GM19452 (cell line): ENCODE data around the gene PRDM15.
"Not testable (repeated sequence)": the region's sequence is repeated elsewhere in the genome, so short reads cannot be mapped to it uniquely, and the experiment has no call there.

Source experiments
- ATAC-seq: cut with Tn5 transposase; IDR thresholded peaks from one replicate; pipeline ENCODE4 v1.9.1; 2021; ENCODE audit not compliant: unreplicated experiment

PRDM15 gene

DNA sequence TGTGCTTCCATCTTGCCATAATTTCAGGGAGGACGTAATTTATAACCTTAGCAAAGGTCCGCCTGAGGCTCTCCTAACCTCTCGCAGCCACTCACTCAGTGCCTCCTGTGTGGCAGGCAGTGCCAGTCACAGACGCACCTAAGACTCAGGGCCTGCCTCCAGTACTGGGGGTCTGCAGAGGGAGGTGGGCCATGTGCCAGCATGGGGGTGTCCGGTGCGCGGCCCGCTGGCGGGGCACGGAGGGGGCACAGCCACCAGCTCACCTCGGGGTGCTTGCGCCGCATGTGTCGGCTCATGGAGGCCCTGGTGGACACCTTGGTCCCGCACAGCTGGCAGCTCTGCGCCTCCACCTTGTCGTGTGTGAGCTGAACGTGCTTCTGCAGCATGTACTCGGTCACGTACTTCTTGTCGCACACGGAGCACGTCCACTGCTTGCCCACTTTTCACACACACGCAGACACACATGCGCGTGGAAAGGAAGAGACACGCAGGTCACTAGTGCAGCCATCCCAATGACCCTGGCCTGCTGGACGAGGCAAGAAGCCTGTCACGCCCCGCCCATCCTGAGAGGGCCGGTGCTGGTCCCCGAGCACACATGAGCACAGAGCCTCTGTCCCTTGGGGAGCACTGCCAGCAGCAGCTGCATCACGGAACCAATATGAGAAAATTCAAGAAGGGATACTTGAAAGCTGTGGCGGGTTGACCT is 69.1 kb downstream of the PRDM15 start:
- no peak for ATAC-seq

DNA sequence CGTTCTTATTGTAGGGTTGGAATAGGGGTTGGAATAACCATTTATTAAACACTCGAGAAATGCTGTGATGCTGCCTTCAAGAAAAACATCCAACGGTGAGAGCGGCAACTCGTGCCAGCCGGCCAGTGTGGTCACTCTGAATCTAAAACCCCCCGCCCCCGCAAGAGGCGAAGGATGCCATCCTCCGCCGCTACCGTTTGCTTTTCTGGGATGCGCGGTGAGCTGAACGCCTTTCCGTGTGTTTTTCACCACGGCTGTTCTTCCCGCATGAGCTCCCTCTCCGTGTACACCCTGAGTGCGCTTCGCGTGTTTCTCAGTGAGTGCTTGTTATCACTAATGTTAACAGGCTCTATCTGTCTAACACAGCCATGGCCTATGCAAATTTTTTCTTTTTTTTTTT is 70.3 kb downstream of the PRDM15 start:
- no peak for ATAC-seq

DNA sequence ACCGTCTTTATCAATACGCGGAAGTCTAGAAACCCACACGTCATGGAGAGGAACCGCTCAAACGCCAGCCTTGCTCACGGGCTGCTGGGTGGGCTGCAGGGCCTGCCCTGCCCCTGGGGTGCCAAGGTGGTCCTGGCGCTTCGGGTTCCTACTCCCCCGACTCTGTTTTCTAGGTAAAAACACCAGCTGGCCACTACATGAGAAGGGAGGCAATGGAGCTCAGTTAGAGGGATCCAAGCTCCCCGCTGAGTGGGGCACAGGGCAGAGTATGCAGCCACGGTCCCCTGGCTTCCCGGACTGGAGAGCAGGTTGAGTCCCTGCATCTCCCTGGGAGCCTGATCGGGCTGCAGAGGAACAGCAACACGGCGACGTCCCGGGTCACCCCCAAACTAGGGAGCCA is 71.0 kb downstream of the PRDM15 start:
- no peak for ATAC-seq

DNA sequence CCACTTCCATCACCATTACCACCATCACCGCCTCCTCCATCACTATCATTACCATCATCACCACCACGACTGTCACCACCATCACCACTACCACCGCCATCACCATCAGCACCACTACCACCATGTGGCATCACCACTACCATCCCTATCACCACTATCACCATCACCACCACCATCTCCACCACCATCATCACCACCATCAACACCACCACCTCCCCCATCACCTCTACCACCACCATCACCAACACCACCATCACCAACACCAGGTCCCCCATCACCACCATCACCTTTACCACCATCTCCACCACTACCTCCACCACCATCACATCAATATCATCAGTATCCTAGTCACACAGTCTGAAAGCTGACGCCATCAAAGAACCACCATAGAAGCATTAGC is 72.4 kb downstream of the PRDM15 start:
- no peak for ATAC-seq

DNA sequence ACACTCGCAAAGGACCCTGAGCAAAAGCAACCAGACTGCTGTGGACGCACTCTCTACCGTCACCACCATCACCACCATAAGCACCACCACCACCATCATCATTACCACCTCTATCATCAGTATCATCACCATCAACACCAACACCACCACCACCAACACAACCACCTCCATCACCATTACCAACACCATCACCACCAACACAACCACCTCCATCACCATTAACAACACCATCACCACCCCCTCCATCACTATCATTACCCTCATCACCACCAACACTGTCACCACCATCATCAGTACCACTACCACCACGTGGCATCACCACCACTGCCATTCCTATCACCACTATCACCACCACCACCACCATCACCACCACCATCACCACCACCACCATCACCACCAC is 73.5 kb downstream of the PRDM15 start:
- ATAC-seq, result no peak

DNA sequence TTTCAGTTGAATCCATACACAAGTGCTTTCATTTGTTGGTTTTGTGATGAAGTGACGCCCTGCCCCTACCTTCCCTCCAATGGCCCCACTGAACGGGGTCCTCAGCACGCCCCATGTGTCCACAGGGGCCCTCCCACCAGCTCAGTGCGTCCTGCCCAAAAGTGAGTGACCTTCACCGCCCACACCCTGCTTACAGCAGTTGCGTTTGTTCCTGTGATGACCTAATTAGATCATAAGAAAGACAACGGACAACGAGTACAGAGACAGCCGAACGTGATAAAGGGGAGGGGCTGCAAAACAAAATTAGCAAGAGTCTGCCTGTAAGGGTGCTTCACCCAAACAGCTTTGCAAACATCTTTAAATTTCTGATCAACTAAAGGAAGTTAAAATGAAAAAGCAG is 74.1 kb downstream of the PRDM15 start:
- no peak for ATAC-seq

DNA sequence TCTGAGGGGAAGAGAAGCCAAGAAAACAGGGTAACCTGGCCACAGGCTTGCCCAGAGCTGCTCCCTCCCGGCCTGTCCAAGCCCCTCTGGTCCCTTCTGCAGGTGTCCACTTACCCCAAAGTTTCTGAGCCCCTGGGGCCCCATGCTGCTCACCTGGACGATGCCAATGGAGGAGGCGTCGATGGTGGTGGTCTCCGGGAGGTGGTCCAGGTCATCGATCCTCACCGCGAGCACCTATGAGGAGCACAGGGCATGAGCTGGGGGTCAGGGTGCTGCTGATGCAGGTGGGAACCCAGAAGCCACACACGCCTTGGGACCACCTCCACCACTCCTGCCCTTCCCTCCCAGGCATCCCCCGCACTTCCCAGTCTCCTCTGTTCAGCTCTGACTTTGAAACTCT is 74.8 kb downstream of the PRDM15 start:
- no peak for ATAC-seq

DNA sequence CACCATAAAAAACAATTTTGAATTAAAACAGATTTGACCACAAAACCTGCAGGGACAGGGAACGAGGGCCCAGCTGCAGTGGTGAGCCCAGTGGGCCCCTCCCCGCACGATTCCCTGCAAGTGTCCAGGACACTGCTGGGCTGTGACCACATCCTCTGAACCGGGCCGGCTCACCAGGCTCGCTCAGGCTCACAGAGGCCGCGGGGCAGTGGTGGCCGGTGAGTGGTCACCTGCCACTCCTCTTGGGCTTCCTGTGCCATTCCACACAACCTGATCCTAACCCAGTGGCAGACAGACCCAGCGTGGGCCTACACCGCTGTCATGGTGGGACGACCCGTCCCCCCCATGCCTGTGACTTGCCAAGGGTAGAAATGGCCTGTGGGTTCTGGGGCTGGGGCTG is 75.8 kb downstream of the PRDM15 start:
- ATAC-seq, result no peak

DNA sequence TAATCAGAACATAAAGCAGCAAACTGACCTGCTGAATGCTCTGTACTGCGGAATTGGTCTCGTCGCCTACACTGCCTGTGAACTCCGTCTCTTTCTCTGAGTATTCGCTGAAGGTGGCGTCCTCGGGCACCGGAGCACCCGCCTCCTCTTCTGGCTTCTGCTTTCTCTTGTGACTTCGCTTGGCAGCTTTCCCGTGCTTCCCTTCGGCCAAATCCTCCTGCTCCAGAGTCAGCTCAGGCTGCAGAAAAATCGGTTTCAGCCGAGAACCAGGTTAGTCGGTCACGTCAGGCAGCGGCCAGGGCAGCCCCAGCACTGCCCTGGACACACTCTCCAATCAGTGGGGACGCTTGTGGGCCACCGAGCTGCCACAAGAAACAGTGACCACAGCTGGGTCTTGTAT is 76.5 kb downstream of the PRDM15 start:
- no peak for ATAC-seq

DNA sequence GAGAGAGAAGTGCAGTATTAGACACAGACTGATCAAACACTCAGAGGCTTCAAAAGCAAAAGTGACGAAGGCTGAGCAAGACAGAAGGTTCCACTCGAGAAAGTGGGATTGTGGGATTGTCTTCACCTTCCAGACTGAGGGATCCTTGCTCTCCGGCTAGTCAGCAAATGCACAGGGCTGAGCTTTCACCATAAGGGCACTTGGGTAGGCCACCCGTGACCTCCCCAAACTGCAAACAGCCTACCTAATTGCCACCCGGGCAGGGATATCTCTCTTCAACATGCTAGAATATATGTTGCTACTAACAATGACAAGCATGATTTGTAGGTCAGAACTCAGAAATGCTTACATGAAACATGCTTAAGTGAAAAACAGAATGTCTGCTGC is 77.0 kb downstream of the PRDM15 start:
- ATAC-seq, result no peak

DNA sequence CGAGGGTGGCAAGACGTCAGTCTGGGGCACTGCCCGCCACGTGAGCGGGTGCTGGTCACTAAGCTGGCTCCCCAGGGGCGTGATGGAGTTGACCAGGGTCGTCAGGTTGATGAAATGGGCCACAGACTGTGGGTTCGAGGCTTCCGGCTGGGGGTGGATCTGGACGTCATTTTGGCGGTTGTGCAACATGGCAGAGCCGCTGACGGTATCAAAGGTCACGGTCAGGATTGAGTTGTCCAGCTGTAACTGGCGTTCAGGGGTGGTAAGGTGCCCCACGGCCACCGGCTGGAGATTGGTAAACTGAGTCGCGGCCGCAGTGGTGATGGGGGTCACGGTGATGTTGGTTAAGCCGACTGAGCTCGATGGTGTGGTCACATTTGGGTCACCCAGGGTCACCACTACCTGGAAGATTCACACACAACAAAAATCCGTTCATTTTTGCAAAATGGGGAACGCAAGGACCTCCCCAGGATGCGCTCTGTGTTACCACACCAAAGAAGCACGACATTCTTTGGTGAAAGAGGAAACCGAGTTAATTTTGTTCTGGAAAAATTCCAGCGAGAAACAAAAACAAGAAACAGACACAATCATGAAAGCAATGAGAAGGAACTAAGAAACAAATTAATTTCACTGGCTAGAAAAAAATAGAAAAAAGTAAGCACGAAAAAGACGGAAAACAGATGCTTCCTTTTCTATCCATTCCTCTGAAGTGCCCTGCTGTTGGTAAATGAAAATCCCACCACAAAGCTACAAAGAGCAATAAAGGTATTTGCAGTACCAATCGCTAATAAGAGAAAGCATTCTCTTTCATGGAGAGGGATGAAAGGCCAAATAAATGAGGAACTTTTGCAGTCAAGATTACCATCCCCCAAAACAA is 77.6 kb downstream of the PRDM15 start:
- no peak for ATAC-seq

DNA sequence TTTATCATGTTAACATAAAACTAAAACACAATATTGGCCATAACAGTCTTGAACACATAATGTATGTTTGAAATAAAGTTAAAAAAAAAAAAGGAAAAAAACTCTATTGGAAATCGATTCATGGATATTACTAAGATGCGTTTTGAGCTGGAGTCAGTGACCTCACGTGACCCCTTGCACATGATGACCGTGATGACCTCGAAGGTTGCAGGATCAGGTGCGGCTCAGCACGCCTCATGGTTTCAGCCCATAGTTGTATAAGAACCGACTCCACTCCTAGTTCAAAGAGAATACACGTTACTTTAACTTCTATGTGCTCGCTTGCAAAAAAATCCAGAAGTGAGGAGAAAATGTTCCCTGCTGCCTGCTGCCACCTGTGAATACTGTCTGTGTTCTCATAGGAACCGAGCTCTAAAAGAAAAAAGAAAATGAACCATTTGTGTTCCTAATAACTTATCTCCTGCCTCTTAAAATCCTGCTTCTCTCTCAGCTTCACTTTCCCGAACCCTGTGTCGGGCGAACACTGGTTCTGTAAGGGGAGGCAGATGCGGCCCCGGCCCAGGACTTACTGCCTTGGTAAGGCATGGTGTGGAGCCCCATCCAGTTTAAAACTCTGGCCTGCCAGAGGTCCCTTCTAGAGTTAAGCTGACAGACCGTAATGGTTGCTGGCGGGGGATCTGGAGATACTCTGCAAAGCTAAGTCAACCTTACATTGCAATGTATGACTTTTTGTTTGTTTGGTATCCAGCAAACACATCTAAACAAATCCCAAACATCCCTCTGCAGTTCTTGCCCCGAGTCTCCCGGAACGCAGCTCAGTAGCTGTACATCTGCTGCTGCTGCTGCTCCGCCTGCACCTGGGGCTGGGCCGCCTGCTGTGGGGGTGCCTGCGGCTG is 78.5 kb downstream of the PRDM15 start:
- ATAC-seq, result no peak

DNA sequence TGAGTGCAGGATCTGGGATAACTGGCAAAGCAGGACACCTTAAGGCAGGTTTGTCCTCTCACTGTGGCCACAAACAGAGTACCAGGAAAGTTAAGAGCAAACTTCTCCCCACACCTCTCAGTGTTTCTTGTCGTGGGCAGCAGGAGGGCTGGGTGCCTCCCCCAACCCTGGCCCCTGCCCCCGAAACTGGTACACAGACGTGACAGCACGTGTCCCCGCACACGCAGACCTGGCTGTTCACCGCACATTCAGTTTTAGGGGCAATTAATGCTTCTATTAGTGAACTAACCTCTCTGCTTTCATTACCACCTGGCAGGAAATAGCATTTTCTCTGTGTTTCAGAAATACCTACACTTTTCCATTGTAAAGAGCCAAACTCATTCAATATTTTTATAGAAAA is 79.4 kb downstream of the PRDM15 start:
- ATAC-seq, result no peak

DNA sequence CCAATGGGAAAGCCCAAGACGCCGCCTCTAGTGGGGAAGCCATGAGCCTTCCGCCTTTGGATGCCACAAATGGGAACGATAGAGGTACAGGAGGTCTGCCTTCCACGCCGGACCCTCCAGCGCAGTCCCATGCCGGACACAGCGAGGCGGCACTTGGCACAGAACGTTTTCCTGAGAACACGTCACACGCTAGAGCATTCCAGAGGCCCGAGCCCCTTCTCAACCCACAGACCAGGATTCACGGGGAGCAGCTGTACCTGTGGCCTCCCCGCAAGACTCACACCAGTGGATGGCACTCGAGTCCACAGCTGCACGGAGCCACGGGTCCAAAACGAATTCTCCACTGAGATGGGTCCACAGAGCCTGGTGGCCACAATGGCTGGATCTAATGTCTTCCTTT is 80.8 kb downstream of the PRDM15 start:
- no peak for ATAC-seq

DNA sequence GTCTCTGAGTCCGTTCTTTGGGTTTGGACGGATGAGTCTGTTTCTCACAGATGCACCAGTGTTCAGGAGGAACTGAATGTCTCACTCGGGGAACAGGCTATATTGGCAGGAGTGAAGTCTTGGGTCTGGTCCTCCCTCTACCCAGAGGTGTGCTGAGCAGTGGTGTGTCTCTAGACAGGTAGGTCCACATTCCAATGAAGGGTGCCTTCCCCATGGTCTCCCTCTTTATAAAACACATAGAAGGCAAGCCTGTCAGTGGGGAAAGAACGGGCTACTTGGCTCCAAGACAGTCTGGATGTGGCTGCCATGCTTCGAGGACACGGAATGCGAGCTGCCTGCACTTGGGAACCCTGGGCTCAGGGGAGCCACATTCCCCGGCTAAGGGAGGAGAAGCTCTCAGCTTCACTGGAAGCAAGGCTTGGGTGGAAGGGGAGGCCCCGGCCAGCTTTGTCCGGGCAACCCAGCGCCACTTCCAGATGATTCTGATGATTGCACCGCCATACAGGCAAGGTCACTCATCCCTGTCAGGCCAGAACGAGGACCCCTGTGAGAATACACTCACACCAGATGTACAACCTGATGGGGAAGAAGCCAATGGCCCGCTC is 82.6 kb downstream of the PRDM15 start:
- ATAC-seq, result no peak

DNA sequence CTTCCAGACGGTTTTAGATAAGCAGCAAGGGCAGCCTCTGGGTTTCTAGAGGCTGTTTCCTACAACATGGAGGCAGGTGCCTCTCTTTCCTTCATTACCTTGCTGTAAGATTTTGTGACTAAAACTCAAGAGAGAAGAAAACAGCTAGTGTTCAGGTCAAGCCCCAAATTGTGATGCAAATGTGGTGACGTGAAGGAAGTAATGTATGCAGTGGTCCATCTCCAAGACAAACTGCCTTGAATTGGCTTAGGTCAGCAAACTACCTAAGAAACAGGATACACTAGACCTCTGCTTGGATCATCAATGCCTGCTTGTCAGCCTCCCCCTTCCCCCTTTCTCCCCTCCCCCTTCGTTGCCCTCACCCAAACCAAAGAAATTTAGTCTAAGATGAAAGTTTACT is 83.4 kb downstream of the PRDM15 start:
- ATAC-seq, result no peak

DNA sequence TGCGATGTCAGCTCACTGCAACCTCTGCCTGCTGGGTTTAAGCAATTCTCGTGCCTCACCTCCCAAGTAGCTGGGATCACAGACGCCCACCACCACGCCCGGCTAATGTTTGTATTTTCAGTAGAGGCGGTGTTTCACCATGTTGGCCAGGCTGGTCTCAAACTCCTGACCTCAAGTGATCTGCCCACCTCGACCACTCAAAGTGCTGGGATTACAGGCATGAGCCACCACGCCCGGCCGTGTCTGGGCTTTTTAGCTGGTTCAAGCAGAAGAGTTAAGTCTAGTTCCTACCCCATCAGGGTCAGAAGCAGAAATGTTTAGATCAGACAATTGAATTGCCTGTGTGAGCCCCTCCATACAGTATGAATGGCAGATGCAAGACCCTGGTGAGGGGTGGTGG is 84.5 kb downstream of the PRDM15 start:
- ATAC-seq, result no peak

DNA sequence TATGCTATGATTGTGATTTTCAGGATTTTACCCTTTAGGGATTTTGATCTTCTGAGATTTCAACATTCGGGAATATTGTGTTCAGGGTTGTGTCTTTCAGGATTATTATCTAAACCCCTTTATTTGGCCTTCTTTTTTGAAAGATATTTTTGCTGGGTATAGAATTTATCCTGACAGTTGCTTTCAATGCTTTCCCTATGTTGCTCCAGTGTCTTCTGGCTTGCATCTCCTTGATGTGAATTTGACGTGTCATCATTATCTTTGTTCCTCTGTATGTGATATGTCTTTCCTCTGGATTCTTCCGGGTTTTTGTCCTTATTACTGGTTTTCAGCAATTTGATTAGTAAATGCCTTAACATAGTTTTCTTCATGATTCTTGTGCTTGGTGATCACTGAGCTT is 86.4 kb downstream of the PRDM15 start:
- no peak for ATAC-seq

DNA sequence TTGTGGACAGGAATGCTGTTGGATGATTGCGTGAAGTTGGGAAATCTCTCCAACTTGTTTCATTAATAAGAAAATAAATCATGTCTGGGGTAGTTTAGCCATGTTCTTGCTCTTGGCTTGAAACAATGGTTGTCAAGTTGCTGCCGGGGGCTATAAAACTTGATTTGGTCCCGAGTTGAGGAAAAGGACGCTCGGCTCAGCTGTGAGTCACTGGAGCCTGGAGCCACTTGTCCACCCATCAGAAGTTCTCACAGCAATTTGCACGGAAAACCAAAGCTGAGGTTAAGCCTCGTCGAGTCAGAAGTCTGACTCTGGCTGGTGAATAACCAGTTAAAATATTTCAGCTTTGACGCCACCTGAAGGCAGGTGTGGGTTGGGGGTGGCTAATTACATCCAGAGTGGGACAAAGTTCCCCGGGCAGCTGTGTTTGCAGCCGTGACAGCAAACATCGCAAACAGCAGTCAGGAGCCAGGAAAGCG is 92.6 kb downstream of the PRDM15 start:
- ATAC-seq, result no peak

DNA sequence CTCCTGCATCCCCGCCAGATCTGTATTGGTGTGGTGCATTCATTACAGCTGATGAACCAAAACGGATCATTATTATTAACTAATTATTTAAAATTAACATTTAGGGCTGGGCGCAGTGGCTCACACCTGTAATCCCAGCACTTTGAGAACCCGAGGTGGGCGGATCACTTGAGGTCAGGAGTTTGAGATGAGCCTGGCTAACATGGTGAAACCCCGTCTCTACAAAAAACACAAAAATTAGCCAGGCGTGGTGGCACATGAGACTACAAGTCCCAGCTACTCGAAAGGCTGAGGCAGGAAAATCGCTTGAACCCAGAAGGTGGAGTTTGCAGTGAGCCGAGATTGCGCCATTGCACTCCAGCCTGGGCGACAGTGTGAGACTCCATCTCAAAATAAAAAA is 93.9 kb downstream of the PRDM15 start:
- ATAC-seq, result not testable (repeated sequence)
